NK-92 (cell line): ENCODE results near the gene ARID3A.
"Not testable (repeated sequence)": the region's sequence is repeated elsewhere in the genome, so short reads cannot be mapped to it uniquely, and the experiment has no call there.

Experiments
- DNase-seq: peaks from one replicate; lab custom pipeline; 2025; ENCODE audit not compliant: unreplicated experiment; lab: John Stamatoyannopoulos, UW

Gene ARID3A

GRCh38 chr19:1015061-1015781, 89.4 kb downstream of the ARID3A start:
- no peak for DNase-seq

GRCh38 chr19:1015782-1016646, 90.2 kb downstream of the ARID3A start:
- DNase-seq = no peak

GRCh38 chr19:1016647-1017114, 90.8 kb downstream of the ARID3A start:
- DNase-seq = no peak

- no peak for DNase-seq
These were observed 91.5 kb downstream of the ARID3A start for GRCh38 chr19:1017115-1017905.

GRCh38 chr19:1017906-1018305, 92.1 kb downstream of the ARID3A start:
- DNase-seq = no peak

GRCh38 chr19:1018393-1018792, 92.6 kb downstream of the ARID3A start:
- DNase-seq = no peak

GRCh38 chr19:1018932-1019615, 93.2 kb downstream of the ARID3A start:
- DNase-seq = no peak

GRCh38 chr19:1019616-1019961, 93.8 kb downstream of the ARID3A start:
- no peak for DNase-seq

GRCh38 chr19:1019980-1020867, 94.4 kb downstream of the ARID3A start:
- no peak for DNase-seq

- peak; percentile 74 for DNase-seq
These were observed 95.1 kb downstream of the ARID3A start, which contains the start of gene TMEM259 for GRCh38 chr19:1020868-1021425. Gene TMEM259, minus strand, starts transcription at chr19:1021123. Its CDS starts 127 bp downstream, at chr19:1020996.

GRCh38 chr19:1023883-1024188, 98.0 kb downstream of the ARID3A start:
- not testable (repeated sequence) for DNase-seq

GRCh38 chr19:1025080-1025479, 99.2 kb downstream of the ARID3A start:
- DNase-seq = not testable (repeated sequence)
